ENCODE data around the gene PNP.

GRCh38 chr14:20469890-20470602 is 840 bp downstream of the PNP start:
- TF ChIP-seq CTCF (IDR thresholded peaks at IDR 0.05 in 8 of 11, conservative IDR thresholded peaks at IDR 0.05 in 3 of 11) = no peak
- TF ChIP-seq POLR2AphosphoS5 (IDR thresholded peaks at IDR 0.05) = peak in 1 of 3 donors; percentile 51
- peak in 1 of 3 donors; percentile 47 for TF ChIP-seq POLR2A (IDR thresholded peaks at IDR 0.05)

All from spleen (tissue), 7 donors.